HG03060 (cell line): Measurements from ENCODE around the gene PAXIP1.
"Not testable (repeated sequence)": the region's sequence is repeated elsewhere in the genome, so short reads cannot be mapped to it uniquely, and the experiment has no call there.

Experiments
- ATAC-seq: cut with Tn5 transposase; IDR thresholded peaks from one replicate; pipeline ENCODE4 v1.9.1; 2021; ENCODE audit warnings: low read depth, moderate number of reproducible peaks; ENCODE audit not compliant: unreplicated experiment

Gene PAXIP1

DNA sequence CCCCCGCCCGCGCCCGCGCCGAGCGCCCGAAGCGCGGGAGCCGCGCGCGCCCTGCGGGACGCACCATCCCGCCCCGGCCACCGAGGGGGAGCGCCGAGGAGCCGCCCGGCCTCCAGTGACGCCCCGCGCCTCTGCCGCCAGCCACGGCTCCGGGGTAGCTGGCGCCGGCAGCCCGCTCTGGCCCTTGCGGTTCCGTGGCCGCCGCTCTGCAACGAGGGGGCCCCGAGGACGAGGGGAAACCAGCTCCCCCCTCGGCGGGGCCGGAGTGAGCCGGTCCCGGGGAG lies at the start of gene PAXIP1:
PAXIP1 (minus strand) TSS at position 33 of the 284 bp plus-strand sequence. CDS start 195 bp downstream, outside the sequence.
- ATAC-seq: peak; percentile 22

GRCh38 chr7:155051355-155051754 lies 48.4 kb upstream of the PAXIP1 start:
- ATAC-seq: no peak

- ATAC-seq: no peak
Observed at GRCh38 chr7:155048006-155048405, 45.1 kb upstream of the PAXIP1 start.

GRCh38 chr7:155043756-155044155 lies 40.8 kb upstream of the PAXIP1 start:
- no peak for ATAC-seq

DNA sequence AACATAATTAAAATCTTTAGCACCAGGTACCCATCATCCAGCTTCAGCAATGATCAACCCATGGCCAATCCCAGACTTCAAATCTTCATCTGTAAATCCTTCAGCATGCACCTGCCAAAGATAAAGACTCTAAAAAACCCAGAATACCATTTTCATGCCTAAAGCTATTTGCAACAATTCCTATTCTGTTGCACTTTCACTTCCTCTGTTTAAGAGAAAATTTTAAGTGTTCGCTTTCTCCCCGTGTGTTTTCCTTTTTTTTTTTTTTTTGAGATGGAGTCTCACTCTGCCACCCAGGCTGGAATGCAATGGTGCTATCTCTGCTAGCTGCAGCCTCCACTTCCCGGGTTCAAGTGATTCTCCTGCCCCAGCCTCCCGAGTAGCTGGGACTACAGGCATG lies 35.4 kb upstream of the PAXIP1 start:
- ATAC-seq: no peak

GRCh38 chr7:155034495-155034894 lies 31.6 kb upstream of the PAXIP1 start:
- ATAC-seq: not testable (repeated sequence)

GRCh38 chr7:155032978-155033377 lies 30.1 kb upstream of the PAXIP1 start:
- ATAC-seq: no peak

GRCh38 chr7:155027879-155028278 lies 25.0 kb upstream of the PAXIP1 start:
- no peak for ATAC-seq

GRCh38 chr7:155021699-155022145 lies 18.8 kb upstream of the PAXIP1 start:
- ATAC-seq: no peak

- no peak for ATAC-seq
Observed at GRCh38 chr7:155020996-155021395, 18.1 kb upstream of the PAXIP1 start.

DNA sequence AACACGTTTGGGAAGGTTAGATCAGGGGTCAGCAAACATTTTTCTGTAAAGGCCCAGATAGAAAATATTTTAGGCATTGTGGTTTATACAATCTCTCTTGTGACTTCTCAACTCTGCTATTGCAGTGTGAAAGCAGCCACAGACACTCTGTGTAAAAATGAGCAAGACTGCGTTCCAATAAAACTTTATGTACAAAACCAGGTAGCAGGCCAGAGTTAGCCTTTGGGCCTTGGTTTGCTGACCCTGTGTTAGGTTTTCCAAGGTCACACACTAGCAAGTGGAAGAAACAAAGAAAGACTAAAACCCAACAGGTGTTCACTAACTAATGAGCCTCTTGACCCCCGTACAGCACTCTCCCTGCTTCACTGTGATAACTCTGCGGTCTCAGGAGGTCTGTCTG lies 14.9 kb upstream of the PAXIP1 start:
- no peak for ATAC-seq

- no peak for ATAC-seq
Observed at GRCh38 chr7:155011086-155011485, 8.2 kb upstream of the PAXIP1 start.

- no peak for ATAC-seq
Observed at GRCh38 chr7:155009570-155010157, 6.7 kb upstream of the PAXIP1 start.

- ATAC-seq: no peak
Observed at GRCh38 chr7:155007947-155008346, 5.0 kb upstream of the PAXIP1 start.

- ATAC-seq: peak; percentile 24
Observed at GRCh38 chr7:155003376-155004214, 671 bp upstream of the PAXIP1 start.

DNA sequence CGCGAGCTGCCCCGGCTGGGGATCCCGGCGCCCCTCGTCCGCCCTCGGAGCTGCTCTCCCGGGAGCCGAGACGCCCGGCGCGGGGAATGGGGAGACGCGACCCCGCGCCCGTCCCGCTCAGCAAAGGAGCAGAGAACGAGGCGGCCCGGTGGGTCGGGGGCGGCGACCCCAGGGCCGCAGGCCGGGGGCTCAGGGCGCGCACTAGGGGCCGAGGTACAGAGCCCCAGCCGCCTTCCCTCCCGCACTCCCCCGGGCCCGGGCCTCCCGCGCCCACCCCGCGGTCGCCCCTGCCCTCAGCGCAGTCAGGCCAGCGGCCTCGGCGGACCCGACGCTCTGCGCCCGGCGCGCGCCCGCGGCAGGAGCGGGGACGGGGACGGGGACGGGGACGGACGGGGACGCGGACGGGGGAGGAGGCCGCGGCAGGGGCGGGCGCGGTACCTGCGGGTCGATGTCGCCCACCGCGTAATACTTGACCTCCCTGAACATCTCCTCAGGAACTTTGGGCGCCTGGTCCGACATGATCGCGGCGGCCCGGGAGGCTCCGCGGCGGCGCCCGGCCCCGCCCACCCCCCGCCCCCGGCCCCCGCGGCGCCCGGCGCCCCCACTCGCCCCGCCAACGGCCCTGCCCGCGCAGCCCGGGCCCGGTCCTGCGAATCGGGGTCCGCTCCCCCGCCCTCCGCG lies 373 bp downstream of the PAXIP1 start:
- ATAC-seq: peak; percentile 16

GRCh38 chr7:155001756-155002410 lies 1.0 kb downstream of the PAXIP1 start:
- ATAC-seq: no peak

DNA sequence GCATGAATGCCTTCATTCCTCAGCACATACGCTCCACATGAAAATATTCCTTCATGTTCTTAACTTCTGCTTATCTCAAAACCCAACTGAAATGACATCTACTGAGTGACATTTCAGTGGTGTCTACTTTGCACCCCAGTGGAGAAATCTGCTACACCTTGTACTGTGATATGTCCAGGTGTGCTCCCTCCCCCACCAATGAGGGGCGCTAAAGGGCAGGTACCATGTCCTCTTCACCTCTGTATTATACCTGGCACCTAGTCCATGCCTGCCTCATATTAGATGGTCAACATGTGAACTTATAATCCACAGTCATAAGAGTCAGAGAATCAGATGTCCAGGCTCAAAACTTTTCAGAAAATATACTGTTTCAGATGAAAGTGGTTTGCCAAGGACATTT lies 2.1 kb downstream of the PAXIP1 start:
- ATAC-seq: no peak

DNA sequence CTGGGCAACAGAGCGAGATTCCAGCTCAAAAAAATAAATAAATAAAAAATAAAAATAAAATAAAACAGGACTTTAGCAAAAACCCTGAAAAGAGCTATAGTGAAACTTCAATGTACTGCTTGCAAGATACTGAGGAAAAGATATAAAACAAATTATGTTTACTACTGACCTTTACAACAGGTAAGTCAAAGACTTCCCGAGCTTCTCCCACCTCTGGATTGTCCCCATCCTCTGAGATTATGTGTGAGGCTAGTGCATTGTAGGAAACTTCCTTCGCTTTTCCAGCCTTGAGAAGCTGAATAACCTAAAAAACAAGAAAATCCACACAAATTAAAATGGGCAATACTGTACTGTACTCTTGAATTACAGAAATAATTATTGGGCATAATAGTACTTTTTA lies 4.4 kb downstream of the PAXIP1 start:
- no peak for ATAC-seq

DNA sequence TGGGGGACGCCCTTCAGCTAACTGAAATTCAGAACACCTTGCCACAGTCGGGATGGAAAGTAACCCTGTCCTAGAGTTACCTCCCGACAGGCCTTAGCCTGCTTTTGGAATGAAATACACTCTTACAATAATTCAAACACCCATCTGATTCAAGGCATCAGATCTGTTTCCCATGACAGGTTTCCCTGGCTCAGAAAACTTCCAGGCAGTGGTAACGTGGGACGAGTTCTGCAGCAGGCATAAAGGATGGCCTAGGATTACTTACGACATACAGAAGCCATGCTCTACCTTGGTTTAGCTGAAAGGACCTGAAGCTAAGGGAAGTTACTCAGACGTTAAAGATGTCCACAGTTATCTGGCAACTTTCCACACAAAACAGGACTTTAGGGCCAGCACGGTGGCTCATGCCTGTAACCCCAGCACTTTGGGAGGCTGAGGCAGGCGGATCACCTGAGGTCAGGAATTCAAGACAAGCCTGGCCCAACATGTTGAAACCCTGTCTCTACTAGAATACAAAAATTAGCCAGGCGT lies 5.0 kb downstream of the PAXIP1 start:
- ATAC-seq: no peak

GRCh38 chr7:154996756-154997155 lies 6.2 kb downstream of the PAXIP1 start:
- ATAC-seq: no peak
